H9 (cell line): Measurements from ENCODE around the gene PPP1R9A. TPM values are rescaled to one million over a fixed set of nuclear protein-coding genes. Genes with fewer than 3 reads are reported as not detected.

ENCODE experiments used
- DNase-seq: peaks from one replicate; pipeline ENCODE4 v3.0.0-alpha.2; 2017
- H2AFZ ChIP-seq: one replicate; pipeline ENCODE4 v1.6.1; 2013; ENCODE audit warnings: mild to moderate bottlenecking, low read length, control low read depth, moderate library complexity
- H2AK5ac ChIP-seq: 2 replicates; pipeline ENCODE4 v1.6.1; 2013; ENCODE audit warnings: low read length, control low read depth, mixed read lengths; ENCODE audit not compliant: insufficient read length
- H2BK120ac ChIP-seq: one replicate; pipeline ENCODE4 v1.6.1; 2013; ENCODE audit warnings: low read depth, mild to moderate bottlenecking, low read length, control low read depth, inconsistent platforms; ENCODE audit not compliant: poor library complexity, severe bottlenecking
- H2BK12ac ChIP-seq: 2 replicates; pipeline ENCODE4 v1.6.1; 2013; ENCODE audit warnings: low read length, control low read depth, mixed read lengths, low read depth; ENCODE audit not compliant: insufficient read length
- H2BK15ac ChIP-seq: 2 replicates; pipeline ENCODE4 v1.6.1; 2013; ENCODE audit warnings: low read depth, low read length, control low read depth
- H2BK20ac ChIP-seq: one replicate; pipeline ENCODE4 v1.6.1; 2013; ENCODE audit warnings: low read depth, mild to moderate bottlenecking, low read length, control low read depth, inconsistent platforms; ENCODE audit not compliant: poor library complexity, severe bottlenecking
- H2BK5ac ChIP-seq: 2 replicates; pipeline ENCODE4 v1.6.1; 2013; ENCODE audit warnings: low read length, control low read depth, mixed read lengths; ENCODE audit not compliant: insufficient read length
- H3K14ac ChIP-seq: 2 replicates; pipeline ENCODE4 v1.6.1; 2013; ENCODE audit warnings: low read length, control low read depth; ENCODE audit not compliant: insufficient read depth
- H3K18ac ChIP-seq: 2 replicates; pipeline ENCODE4 v1.6.1; 2013; ENCODE audit warnings: low read depth, mild to moderate bottlenecking, mixed read lengths, low read length, control low read depth; ENCODE audit not compliant: insufficient read length
- H3K23ac ChIP-seq: 2 replicates; pipeline ENCODE4 v1.6.1; 2013; ENCODE audit warnings: low read length, control low read depth, mixed read lengths, low read depth; ENCODE audit not compliant: insufficient read length
- H3K23me2 ChIP-seq: 2 replicates; pipeline ENCODE4 v1.6.1; 2013; ENCODE audit warnings: low read depth, mild to moderate bottlenecking, mixed read lengths, low read length, control low read depth; ENCODE audit not compliant: insufficient read length, poor library complexity, severe bottlenecking
- H3K27ac ChIP-seq: 2 replicates; pipeline ENCODE4 v1.5.1; 2013; ENCODE audit warnings: low read length, control low read depth, mixed read lengths, low read depth; ENCODE audit not compliant: insufficient read length
- H3K27me3 ChIP-seq: 2 replicates; pipeline ENCODE4 v1.6.1; 2013; ENCODE audit warnings: low read length, control low read depth, inconsistent platforms; ENCODE audit not compliant: insufficient read depth
- H3K4ac ChIP-seq: 2 replicates; pipeline ENCODE4 v1.6.1; 2013; ENCODE audit warnings: low read depth, mild to moderate bottlenecking, control low read depth, inconsistent platforms, low read length, moderate library complexity
- H3K4me1 ChIP-seq: 2 replicates; pipeline ENCODE4 v1.6.1; 2013; ENCODE audit warnings: low read length, control low read depth, inconsistent platforms; ENCODE audit not compliant: insufficient read depth
- H3K4me2 ChIP-seq: 2 replicates; pipeline ENCODE4 v1.6.1; 2013; ENCODE audit warnings: low read length, control low read depth, mixed read lengths; ENCODE audit not compliant: insufficient read length, insufficient read depth
- H3K56ac ChIP-seq: 2 replicates; pipeline ENCODE4 v1.6.1; 2013; ENCODE audit warnings: low read depth, mild to moderate bottlenecking, mixed read lengths, low read length, control low read depth; ENCODE audit not compliant: insufficient read length
- H3K79me1 ChIP-seq: 2 replicates; pipeline ENCODE4 v1.6.1; 2013; ENCODE audit warnings: low read depth, mild to moderate bottlenecking, moderate library complexity, low read length, control low read depth, inconsistent platforms; ENCODE audit not compliant: insufficient read depth, poor library complexity, severe bottlenecking
- H3K79me2 ChIP-seq: 2 replicates; pipeline ENCODE4 v1.6.1; 2013; ENCODE audit warnings: low read length, control low read depth, inconsistent platforms; ENCODE audit not compliant: insufficient read depth
- H3K9ac ChIP-seq: 2 replicates; pipeline ENCODE4 v1.6.1; 2013; ENCODE audit warnings: low read length, control low read depth, mixed read lengths; ENCODE audit not compliant: insufficient read length; ENCODE audit errors: extremely low read depth
- H3K9me3 ChIP-seq: one replicate; pipeline ENCODE4 v1.6.1; 2013; ENCODE audit warnings: low read depth, low read length, inconsistent platforms; ENCODE audit not compliant: control insufficient read depth
- H3T11ph ChIP-seq: one replicate; pipeline ENCODE4 v1.6.1; 2013; ENCODE audit warnings: mild to moderate bottlenecking, low read length, control low read depth, inconsistent platforms
- H4K20me1 ChIP-seq: one replicate; pipeline ENCODE4 v1.6.1; 2013; ENCODE audit not compliant: control insufficient read depth, insufficient read length, insufficient read depth
- H4K5ac ChIP-seq: 2 replicates; pipeline ENCODE4 v1.6.1; 2013; ENCODE audit warnings: low read depth, mild to moderate bottlenecking, mixed read lengths, low read length, control low read depth; ENCODE audit not compliant: insufficient read length
- H4K8ac ChIP-seq: replicated peaks from 2 replicates; pipeline ENCODE4 v1.6.1; 2013; ENCODE audit warnings: low read length, control low read depth, mixed read lengths, low read depth; ENCODE audit not compliant: insufficient read length
- H4K91ac ChIP-seq: 2 replicates; pipeline ENCODE4 v1.6.1; 2013; ENCODE audit warnings: low read depth, mild to moderate bottlenecking, moderate library complexity, mixed read lengths, low read length, control low read depth; ENCODE audit not compliant: insufficient read length
- H3K27ac Mint-ChIP-seq, 3 experiments: 2 replicates in 2 of 3; 3 replicates in 1 of 3; pipeline ENCODE4 v1.8.0; 2020 to 2021; ENCODE audit warnings: mixed read lengths in 3 of 3, mild to moderate bottlenecking in 1 of 3, moderate library complexity in 1 of 3
- H3K27me3 Mint-ChIP-seq: 2 replicates; pipeline ENCODE4 v1.8.0; 2021; ENCODE audit warnings: low read depth, mild to moderate bottlenecking, moderate library complexity, mixed read lengths
- H3K36me3 Mint-ChIP-seq, 3 experiments: 2 replicates in 2 of 3; 3 replicates in 1 of 3; pipeline ENCODE4 v1.8.0; 2020 to 2021; ENCODE audit warnings: low read depth in 3 of 3, mixed read lengths in 3 of 3; ENCODE audit not compliant: insufficient read depth in 1 of 3
- H3K4me1 Mint-ChIP-seq, 2 experiments: 2 replicates each; pipeline ENCODE4 v1.8.0; 2020; ENCODE audit warnings: mixed read lengths in 2 of 2
- H3K4me3 Mint-ChIP-seq, 2 experiments: 2 replicates in 1 of 2; 3 replicates in 1 of 2; pipeline ENCODE4 v1.8.0; 2020 to 2021; ENCODE audit warnings: mild to moderate bottlenecking in 2 of 2, mixed read lengths in 2 of 2, moderate library complexity in 1 of 2
- H3K9me3 Mint-ChIP-seq, 2 experiments: 2 replicates in 1 of 2; 3 replicates in 1 of 2; pipeline ENCODE4 v1.8.0; 2020; ENCODE audit warnings: mild to moderate bottlenecking in 2 of 2, mixed read lengths in 2 of 2, moderate library complexity in 1 of 2
- WGBS: extraction: QIAGEN DNeasy Blood & Tissue Kit; methylation state at CpG from one replicate; pipeline ENCODE4 v1.1.7; 2013; ENCODE audit warnings: missing lambda C conversion rate, low lambda C conversion rate, mixed read lengths; ENCODE audit not compliant: insufficient read length; ENCODE audit errors: extremely low coverage; 5-methylcytosine and 5-hydroxymethylcytosine counted together
- total RNA-seq: library from RNA; stranded (reverse); gene quantifications from 2 replicates; pipeline ENCODE4 v1.2.1, GENCODE V29; 2021
- TF ChIP-seq, protein P1 (sequence below): fragments of 200-600 bp; sonication (generic); conservative IDR thresholded peaks from 3 replicates; pipeline ENCODE4 v1.8.0; 2021; ENCODE audit warnings: antibody characterized with exemption, mild to moderate bottlenecking

Gene PPP1R9A
- total RNA-seq, 1 experiment from 2014 or later, result 17.0 TPM

DNA sequence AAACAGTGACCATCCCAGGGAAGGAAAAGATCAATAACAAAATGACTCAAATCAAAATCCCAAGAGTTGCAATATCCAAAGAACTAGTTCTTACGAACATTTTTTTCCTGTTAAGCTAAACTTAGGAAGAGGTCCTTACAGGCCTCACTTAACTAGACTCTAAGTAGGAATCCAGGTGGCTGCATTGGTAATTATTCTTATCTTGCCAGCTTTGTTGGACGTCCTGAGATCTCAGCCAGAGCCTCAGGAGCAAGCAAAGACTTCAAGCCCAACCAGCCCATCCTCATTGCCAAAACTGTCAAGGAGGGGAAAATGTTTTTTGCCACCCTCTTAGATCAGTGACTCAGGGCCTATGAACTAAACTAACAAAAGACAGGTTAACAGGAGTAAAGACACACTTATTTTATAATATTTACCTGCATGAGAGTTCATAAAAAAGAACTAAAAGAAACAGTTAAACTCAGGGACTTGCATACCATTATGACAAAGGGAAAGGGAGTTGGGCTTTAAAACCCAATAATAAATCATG, 18.3 kb upstream of the PPP1R9A start:
- no peaks in the 10 kb centered on the region for H3K23me2 ChIP-seq

More for the DNA sequence above, 18.3 kb upstream of the PPP1R9A start:
- Histone ChIP-seq H3K4me2 (no peak overlapping the region), H3K27ac (no peak overlapping the region), H2AK5ac (no peak overlapping the region), H3K4ac (no peak overlapping the region), H2BK5ac (no peak overlapping the region), H2BK120ac (no peak overlapping the region), H4K5ac (no peak overlapping the region), H3T11ph (no peak overlapping the region), H2BK12ac (no peak overlapping the region), H3K4me1 (no peaks in the 10 kb centered on the region), H3K56ac (no peak overlapping the region), H2AFZ (no peak overlapping the region), H3K9me3 (no peaks in the 10 kb centered on the region), H3K23ac (no peak overlapping the region), H3K79me1 (no peaks in the 10 kb centered on the region), H3K27me3 (no peaks in the 10 kb centered on the region), H2BK15ac (no peak overlapping the region), H4K8ac (no peak overlapping the region), H4K20me1 (no peaks in the 10 kb centered on the region), H3K9ac (no peak overlapping the region), H3K79me2 (no peaks in the 10 kb centered on the region), H3K18ac (no peak overlapping the region), H3K14ac (no peak overlapping the region), H2BK20ac (no peak overlapping the region), H4K91ac (no peak overlapping the region)
- H3K9me3 Mint-ChIP-seq, result no peaks in the 10 kb centered on the region
- TF ChIP-seq, protein P1, sequence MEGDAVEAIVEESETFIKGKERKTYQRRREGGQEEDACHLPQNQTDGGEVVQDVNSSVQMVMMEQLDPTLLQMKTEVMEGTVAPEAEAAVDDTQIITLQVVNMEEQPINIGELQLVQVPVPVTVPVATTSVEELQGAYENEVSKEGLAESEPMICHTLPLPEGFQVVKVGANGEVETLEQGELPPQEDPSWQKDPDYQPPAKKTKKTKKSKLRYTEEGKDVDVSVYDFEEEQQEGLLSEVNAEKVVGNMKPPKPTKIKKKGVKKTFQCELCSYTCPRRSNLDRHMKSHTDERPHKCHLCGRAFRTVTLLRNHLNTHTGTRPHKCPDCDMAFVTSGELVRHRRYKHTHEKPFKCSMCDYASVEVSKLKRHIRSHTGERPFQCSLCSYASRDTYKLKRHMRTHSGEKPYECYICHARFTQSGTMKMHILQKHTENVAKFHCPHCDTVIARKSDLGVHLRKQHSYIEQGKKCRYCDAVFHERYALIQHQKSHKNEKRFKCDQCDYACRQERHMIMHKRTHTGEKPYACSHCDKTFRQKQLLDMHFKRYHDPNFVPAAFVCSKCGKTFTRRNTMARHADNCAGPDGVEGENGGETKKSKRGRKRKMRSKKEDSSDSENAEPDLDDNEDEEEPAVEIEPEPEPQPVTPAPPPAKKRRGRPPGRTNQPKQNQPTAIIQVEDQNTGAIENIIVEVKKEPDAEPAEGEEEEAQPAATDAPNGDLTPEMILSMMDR, result no peak
- H3K4me3 Mint-ChIP-seq, result no peak overlapping the region
- no peaks in the 10 kb centered on the region for H3K36me3 Mint-ChIP-seq
- WGBS, result no CpG with 5 or more reads among the region's 2 CpGs
- no peak for DNase-seq
- H3K4me1 Mint-ChIP-seq, result peaks cover 4% of the 10 kb centered on the region in 2 experiments; a peak in 3 of 4 replicates
- 0 out of 2 replicates have a peak, but pooled peaks cover 3% of the 10 kb centered on the region for H3K27me3 Mint-ChIP-seq
- H3K27ac Mint-ChIP-seq, result no peak overlapping the region
